ENCODE results near the gene GPC6.

The GPC6 gene

DNA sequence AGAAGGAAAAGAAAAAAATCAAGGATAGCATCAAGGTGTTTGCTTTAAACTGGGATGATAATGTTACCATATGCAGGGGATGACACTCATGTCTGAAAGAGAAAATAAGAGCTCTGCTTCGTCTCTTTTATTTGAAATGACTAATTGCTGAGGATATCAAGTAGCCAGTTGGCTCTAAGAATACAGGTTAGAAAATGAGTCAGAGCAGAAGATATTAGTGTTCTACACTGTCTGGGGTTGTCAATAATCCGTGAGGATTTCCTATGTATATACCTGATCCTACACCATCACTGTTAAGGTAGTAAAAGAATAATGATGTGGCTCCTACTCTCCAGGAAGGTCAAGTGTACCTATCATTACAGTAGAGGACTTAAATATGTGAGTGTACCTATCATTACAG is 562.5 kb downstream of the GPC6 start:
- no peak for DNase-seq

DNA sequence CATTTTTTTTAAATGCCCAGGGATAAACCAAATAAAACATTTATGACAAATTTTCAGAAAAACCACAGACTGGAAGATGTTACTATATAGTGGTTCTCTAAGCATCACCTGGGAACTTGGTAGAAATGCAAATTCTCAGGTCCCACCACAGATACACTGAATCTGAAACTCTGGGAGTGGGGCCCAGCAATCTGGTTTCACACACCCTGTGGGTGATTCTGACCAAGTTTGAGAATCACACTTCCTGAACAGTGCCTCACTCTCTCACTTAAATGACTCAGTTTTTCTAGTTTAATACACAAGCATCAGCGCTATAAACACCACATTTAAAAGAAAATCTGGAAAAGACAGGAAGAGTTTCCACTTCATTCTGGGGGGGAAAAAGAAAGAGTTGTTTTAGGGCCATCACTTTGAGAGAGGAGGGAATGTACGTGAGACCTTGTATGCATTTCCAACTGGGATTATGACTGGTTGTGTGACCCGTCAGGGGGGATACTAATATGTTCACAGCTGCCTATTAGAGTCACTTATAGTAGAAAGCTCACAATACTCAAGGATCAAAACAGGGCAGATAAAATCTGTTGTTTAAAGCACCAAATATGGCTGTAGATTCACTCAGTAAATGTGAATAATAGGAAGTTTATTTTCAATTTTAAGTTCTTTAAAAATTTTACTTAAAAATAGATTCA is 567.7 kb downstream of the GPC6 start:
- DNase-seq: no peak

DNA sequence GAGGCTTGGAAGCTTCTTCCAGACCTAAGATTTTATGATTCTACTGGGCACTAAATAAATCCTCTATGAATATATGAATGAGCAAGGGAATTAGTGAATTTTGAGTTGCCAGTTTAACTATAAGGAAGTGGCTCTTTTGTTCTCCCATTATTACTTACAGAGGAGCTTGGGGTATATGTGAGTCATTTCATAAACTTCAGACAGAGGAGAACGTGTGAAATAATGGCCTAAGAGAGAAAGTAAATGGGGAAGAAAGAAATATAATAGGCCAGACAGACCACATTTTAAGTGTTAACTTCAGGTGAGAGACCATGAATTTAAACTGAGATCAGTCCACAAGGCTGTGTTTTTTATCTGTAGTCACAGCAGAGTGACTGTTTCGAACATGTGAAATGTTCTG is 570.9 kb downstream of the GPC6 start:
- DNase-seq: no peak

DNA sequence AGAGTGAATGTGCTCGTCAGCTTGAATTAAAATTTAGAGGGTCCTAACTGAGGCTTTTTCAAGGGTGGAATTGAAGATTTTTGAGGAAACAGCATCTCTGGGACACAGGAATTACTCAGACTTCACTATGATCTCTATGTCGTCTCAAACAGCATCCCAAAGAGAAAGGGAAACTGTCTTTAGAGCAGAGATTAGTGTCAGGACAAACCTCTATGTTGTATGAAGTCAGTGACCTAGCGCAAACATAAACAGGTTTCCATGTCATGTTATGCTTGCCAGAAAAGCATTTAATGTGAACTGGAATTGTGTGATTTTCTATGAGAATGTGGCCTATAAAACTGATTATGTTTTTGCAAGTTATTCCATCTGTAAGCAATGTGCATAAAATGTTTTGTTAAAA is 573.7 kb downstream of the GPC6 start:
- DNase-seq: no peak

DNA sequence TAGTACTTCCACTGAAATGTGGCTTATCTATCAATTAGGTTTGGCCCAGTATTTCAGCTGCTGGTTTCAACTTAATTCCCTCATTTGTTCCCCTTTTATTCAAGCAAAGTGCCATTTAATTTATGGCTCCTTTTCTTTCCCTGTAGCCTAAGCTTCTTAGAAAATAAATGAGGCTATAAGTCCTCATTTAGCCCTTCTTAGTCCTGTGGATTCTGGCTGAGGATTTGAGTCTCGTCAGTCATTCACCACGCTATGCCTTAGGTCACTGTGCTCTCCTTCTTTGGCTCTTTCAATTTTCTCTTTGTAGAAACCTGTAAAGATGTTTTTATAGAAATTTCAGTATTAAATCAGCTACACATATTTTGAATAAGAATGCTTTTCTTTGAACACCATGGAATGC is 579.1 kb downstream of the GPC6 start:
- no peak for DNase-seq

DNA sequence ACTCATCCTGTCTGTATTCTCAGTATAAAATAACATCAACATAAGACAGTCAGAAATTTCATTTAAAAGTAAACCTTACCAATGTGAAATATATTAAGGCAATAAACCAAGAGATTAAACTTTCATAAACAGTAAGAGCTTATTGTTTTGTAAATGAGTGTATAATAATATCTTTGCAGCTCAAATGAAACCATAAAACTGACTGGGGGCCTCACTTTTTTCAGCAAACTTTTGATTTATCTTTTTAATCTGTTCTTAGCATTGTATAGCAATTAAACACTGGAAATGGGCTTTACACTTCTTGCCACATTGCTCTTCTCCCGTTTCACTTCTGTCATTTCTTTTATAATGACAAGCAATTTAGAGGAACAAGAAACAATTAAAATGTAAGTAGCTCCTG is 580.3 kb downstream of the GPC6 start:
- no peak for DNase-seq

DNA sequence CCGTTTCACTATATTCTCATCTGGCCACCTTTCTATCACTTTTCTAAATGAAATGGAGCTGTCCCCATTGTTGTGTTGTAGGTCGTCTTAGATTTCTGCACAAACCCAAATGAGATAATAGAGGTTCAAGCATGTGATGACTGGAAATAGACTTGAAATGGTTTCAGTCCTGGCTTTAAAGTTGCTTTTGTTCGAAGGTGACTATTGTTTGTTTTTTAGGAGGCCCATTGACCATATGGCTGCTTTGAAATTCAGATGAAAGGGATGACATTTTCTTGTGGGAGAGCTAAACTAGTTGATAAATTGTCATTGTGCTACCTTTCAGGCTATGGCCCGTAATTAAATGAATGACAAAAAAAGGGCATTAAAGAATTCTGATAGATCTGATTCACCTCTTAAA is 583.7 kb downstream of the GPC6 start:
- no peak for DNase-seq

DNA sequence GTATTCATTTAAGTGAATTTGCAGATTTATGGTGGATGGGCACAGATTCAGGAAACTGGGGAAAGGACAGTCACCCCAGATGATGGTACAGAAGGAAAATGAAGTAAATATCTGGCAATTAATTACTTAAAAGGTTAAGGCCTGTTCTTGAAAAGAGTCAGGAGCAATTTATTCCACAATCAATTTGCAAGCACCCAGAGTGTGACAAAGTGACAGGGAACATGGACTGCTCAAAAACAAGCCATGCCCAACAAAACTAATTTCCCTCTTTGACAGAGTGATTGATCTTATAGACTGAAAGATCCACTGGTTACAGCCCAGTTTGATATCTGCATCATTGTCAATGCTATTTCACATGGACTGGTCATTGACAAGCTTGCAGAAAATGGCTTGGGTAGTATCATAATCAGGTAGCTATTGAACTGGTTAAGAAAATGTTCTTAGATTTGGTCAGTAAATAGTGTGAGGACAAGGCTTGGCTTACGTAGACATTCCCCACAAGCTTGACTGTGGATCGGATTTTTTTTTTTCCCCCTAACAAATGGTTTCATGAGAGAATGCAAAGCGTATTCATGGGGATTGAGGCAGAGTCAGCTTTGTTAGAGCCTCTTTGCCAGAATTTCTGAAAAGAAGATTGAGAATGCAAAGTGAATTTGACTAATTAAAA is 584.6 kb downstream of the GPC6 start:
- no peak for DNase-seq

DNA sequence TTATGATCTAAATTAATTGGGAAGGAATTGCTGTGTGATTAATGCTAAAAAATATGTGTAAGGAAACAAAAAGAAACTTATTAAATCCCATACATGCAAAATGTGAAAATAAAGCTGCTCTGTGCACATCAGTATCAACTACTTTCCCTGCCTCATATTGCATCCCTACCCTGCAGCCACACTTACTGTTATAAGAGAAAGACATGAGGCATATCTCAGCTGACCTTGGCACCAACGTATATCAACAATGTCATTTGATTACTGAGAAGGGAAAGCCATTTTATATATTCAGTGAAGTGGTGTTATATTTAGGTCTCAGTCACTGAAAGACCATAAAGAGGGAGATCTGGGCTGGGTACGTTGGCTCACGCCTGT is 585.1 kb downstream of the GPC6 start:
- no peak for DNase-seq

DNA sequence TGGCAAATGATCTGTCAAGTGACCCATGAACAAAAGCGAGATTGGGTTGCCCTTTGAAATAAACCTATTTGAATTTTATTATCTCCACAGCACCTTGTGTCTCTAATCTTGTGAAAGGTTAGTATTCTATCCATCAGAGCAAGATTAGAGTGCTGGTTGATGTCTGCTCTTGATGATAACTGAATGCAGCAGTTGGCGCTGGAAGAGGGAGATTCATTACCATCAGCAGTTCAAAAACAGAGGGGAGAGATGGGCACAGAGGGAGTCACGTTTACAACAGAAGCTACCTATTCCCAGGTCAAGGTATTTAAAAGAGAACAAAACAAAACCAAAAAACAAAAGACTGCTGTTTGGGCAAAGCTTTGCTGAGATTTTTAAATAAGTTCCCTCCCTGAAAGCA is 588.1 kb downstream of the GPC6 start:
- DNase-seq: no peak

DNA sequence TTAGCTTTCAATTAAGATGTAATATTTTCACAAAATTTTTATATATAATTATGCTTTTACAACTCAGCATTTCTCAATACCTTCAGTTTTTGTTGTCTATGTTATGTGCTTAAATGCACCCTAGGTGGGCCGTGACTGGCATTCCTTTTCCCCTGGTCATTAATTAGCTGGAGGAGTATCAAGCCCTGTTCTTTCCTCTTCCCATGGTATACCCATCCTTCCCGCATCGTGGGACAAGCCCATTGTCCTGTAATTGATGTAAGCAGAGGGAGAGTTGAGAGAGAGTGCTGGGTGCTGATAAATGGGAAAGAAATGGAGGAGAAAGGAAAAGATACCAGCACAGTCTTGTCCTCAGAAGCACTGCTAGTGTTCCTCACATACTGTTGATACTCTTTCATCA is 591.7 kb downstream of the GPC6 start:
- no peak for DNase-seq

DNA sequence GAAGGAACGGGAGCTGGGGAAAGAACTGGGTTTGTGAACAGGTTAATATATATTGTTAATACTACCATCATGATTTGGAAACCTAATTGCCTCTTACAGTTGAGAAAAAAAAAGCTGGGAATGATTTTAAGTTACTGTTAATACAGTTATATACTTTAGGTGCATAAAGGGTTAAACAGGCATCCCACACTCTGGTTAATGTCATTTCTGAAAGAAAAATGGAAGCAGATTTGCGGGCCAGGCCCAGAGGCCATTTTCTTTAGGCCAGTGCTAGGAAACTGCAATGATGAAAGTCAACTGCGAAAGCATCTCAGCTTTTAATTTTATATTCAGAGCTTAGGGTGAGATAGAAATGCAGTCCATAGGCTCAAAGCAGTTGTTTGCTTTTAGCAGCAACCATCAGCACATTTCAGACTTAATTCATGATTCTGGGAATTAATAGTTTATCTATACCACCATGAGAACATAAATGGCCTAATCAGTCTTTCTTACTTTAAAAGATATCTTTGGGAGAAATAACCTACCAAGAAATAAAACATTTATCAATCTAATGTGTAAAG is 592.8 kb downstream of the GPC6 start:
- DNase-seq: no peak

DNA sequence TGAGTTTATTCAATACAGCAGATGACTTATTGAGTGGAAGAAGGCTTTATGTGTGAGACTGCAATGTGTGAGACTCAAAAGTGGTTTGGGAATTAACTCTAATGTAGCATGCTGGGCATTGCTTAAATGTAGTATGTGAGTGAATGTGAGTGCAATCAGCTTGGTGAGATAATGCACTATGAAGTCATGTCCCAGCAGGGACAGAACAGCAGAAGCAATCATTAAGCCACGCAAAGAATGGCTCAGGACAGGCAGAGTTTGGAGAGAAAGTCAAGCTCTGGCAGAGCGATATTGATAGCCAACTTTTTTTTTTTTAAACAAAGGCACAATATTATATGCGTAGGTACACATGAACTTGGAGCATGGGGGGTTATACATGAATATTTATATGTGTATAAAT is 597.7 kb downstream of the GPC6 start:
- no peak for DNase-seq

DNA sequence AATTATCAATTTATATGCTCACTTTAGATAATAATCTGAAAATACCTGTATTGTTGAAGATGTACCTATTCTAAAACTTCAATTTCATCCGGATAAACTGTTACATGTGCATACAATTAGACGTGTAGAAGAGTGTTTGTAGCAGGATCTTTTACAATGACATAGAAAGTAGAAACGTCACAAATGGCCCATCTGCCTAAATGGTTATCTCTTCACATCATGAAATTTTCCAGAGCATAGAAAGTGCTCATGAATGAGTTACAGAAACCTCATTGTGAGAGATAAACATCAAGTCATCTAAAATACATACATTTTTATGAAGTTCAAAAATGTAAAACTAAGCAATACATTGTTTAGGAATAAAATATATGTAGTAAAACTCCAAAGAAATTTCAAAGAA is 607.4 kb downstream of the GPC6 start:
- no peak for DNase-seq

DNA sequence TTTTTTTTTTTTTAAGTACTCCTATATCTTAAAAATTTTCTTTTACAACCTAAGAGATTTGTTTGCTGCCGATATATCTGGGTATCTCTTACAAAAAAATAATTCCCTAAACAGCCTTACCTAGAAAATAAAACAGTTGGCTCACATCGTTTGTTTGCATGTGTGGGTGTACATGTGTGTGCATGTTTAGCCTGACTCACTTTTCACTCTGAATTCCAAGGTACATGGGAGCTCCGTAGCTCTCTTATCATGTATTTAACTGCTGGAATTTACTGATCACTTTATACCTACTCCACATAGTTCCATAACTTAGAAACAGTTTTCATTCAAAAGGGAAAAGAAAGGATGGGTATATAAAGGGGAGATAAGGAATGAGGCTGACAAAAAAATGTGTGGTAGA is 616.5 kb downstream of the GPC6 start:
- no peak for DNase-seq

DNA sequence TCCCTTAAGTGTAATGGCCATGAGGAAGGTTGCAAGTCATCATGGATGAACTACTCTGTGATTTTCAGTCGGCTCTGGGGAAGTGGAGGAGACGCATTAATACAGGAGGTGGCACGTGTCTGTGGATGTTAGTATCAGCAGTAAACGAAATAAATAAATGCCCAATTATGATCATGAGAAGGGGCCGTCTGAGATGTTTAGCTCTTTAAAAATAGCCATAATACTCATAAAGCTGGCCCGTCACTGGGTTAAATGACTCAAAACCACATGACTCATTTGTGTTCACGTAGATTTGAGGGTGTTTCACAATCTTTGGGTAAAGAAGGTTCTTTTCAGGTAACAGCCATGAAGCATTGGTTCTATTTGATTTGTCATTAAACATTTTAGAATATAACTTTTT is 620.6 kb downstream of the GPC6 start:
- DNase-seq: no peak

DNA sequence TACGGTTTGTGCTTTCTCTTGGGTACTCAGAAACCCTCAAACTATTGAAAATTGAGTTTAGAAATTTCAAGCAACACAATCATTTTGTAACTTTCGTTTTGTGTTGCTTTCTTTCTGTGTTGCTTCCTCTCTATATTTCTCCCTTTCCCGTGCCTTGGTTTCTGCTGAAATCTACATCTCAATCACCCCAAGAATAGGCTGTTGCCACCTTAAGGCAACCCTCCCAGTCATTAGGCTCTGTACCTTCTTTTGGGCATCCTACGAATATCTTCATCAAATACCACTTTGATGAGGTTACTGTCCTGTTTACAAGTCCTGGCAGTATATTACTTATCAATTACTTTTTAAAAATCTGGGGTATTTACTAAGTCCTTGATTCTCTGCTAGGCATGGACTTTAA is 621.6 kb downstream of the GPC6 start:
- no peak for DNase-seq

DNA sequence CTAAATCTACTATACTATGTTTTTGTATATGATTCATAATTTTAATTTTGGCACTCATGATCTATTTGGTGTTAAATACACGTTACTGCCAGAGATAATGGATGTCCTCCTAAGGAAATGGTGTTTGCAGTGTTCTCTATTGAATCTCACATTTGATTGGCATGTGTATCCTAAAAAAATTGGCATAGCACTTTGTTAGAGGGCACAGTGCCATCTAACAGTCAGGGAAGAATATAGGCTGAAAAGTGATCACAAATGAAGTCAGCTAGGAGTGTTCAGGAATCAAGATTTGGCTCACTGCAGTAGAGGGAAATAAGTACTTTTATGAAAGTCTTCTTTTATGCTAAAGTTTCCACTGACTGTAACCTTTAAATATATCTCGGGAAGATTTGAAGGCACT is 624.6 kb downstream of the GPC6 start:
- no peak for DNase-seq

DNA sequence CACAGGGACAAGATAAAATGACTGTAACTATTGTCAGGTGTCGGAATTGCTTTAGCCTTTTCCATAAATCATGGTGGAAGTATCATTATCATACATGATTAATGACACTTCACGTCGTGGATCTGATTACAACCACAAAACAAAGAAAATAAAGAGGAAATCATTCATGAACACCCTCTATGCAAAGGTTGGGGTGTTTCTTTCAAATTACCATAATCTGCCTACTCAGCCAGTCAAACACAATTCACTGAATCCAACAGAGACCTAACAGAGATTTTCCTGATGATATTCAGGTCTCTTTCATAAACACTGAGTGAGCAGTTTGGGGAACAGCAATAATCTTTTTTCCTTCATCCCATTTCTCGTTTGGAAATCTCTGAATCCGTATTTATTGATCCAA is 627.3 kb downstream of the GPC6 start:
- DNase-seq: no peak

DNA sequence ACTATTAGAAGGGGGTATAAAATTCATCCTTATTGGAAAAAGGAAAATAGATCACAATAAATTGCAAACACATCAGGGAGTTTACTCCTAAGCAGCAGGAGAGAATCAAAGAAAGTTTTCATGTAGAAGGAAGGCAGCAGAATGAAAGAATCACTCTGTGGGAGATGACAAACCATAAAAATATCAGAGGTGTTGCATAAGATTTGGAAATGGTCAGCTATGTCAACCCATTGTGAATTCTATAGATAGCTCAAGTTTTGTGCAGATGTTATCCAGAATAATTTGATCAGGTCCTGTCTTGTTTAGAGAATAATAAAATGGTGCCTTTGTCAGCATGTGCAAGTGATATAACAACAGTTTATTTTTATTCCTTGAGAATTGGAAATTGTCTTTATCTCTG is 630.5 kb downstream of the GPC6 start:
- no peak for DNase-seq

DNA sequence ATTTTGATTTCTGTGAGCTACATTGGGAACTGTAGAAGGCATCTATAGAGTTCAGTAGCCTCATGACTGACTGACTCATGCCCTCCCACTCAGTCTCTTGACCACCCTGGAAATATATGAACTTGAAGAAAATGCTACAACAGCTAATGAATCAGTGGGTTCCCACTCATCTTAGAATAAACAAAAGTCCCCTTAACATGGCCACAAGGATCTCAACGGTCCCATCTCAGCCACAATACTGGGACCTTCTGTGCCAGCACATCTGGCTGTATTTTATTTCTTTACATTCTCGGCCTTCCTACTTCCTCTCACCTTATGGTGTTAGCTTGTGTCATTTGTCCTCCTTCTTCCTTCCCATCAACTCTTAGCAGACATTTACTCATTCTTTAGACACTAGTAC is 633.1 kb downstream of the GPC6 start:
- no peak for DNase-seq

DNA sequence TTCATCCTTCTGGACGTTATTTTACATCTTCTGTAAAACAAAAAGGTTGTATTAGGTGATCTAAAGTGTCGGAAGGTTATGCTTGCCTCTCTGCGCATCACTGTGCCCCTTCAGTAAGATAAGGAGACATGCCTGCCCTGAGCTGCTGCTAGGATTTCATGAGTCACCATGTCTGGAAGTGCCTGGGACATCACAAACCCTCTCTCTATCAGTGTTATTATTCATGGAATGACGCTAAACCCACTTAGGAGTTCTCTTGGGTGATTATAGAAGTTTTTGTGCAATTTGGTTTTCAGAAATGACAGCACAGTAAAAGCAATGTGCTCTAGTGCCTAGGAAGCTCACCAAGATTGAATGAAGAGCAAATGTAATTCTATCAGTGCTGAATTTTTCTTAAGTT is 635.2 kb downstream of the GPC6 start:
- DNase-seq: no peak

DNA sequence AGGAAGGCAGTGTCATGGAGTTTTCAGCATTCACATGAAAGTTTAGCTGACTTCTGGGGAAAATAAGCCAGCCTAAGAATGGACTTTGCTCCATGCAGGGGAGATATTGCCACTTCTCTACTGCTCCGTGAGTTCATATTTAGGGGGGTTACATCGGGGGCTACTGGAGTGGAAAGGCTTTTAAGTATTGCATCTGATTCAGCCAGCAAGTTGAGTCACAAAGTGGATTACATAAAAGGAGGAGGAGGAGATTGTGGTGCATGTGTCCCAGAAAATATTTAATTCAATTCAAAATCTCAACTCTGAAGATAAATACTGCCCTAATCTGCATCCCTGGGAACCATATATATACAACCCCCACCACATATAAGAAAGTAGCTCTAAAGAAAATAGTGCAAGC is 635.7 kb downstream of the GPC6 start:
- DNase-seq: no peak

DNA sequence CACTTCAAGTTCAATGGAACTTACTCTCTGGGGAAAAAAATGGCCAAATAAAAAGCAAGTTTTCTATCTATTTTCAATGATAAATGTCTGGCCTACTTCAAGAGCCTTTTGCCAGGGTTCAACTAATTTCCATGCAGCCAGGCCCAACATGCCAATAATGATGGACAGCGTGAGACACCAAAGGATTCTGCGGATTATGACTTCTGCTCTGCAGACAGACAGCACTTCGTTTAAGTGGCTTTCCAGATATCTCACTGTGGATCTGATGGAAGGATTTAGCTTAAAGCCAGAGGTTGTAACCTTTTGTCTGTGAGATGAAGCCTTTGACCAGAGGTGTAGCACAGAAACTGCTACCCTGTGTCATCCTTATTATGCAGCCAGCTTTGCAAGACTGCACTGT is 638.6 kb downstream of the GPC6 start:
- no peak for DNase-seq

DNA sequence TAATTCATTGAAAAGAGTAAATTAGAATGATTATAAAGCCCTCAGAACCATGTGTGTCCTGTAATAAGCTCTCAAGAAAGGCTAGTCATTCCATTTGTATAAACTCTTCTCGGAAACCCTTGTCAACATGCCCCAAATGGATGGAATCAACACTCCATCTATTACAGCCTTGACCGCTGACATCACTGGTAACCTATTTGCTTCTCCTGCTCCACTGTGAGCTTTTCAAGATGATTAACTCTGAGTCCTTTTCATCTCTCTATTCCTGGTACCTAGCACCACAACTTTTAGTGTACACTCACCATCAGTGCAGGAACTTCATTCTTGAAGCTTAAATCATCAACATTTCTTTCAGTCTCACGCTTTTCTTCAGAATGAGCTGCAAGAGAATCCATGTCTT is 640.9 kb downstream of the GPC6 start:
- DNase-seq: no peak
